T-helper 2 cell treated with Interferon-gamma antibody and Interleukin-4, amounts not matched to agents 5 μg/mL and 100 μg/mL, for 36 hours (primary cell): ENCODE measurements around the gene ABHD18.
"Not testable (repeated sequence)": the region's sequence is repeated elsewhere in the genome, so short reads cannot be mapped to it uniquely, and the experiment has no call there.

Experiments
- DNase-seq: peaks from one replicate; pipeline ENCODE4 v3.0.0; 2021; ENCODE audit warnings: low spot score
- H3K27ac Mint-ChIP-seq: one replicate; pipeline ENCODE4 v1.8.0; 2021; ENCODE audit warnings: mild to moderate bottlenecking, mixed read lengths
- H3K27me3 Mint-ChIP-seq: one replicate; pipeline ENCODE4 v1.8.0; 2021; ENCODE audit warnings: low read depth, mixed read lengths
- H3K36me3 Mint-ChIP-seq: one replicate; pipeline ENCODE4 v1.8.0; 2021; ENCODE audit warnings: low read depth, mixed read lengths
- H3K4me1 Mint-ChIP-seq: one replicate; pipeline ENCODE4 v1.8.0; 2021; ENCODE audit warnings: low read depth, mixed read lengths
- H3K4me3 Mint-ChIP-seq: one replicate; pipeline ENCODE4 v1.8.0; 2022; ENCODE audit warnings: mild to moderate bottlenecking, moderate library complexity, mixed read lengths
- H3K9me3 Mint-ChIP-seq: one replicate; pipeline ENCODE4 v1.8.0; 2021; ENCODE audit warnings: mixed read lengths

The ABHD18 gene

GRCh38 chr4:127967141-127967775 is 2.1 kb downstream of the ABHD18 start:
- Mint-ChIP-seq H3K9me3 (no peaks in the 10 kb centered on the region), H3K36me3 (peaks cover 15% of the 10 kb centered on the region), H3K4me3 (peak overlapping the region; percentile 60), H3K27me3 (no peaks in the 10 kb centered on the region), H3K4me1 (peaks cover 30% of the 10 kb centered on the region), H3K27ac (peak overlapping the region; percentile 75)
- DNase-seq, result no peak

- peaks cover 19% of the 10 kb centered on the region for H3K36me3 Mint-ChIP-seq
- H3K27ac Mint-ChIP-seq, result peak overlapping the region; percentile 8
- DNase-seq, result no peak
- H3K27me3 Mint-ChIP-seq, result no peaks in the 10 kb centered on the region
- no peaks in the 10 kb centered on the region for H3K9me3 Mint-ChIP-seq
- H3K4me1 Mint-ChIP-seq, result peaks cover 21% of the 10 kb centered on the region
- H3K4me3 Mint-ChIP-seq, result peak overlapping the region; percentile 49
These were observed 3.4 kb downstream of the ABHD18 start for GRCh38 chr4:127968586-127968985.

DNA sequence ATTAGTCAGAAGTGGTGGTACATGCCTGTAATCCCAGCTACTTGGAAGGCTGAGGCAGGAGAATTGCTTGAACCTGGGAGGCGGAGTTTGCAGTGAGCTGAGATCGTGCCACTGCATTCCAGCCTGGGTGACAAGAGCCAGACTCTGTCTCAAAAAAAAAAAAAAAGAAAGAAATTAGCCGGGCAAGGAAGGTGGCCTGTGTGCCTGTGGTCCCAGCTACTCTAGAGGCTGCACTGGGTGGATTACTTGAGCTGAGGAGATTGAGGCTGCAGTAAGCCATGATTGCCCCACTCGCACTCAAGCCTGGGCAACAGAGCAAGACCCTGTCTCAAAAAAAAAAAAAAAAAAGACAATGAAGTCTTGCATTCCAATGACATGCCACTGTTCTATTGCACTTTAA is 5.7 kb downstream of the ABHD18 start:
- H3K27ac Mint-ChIP-seq, H3K4me3 Mint-ChIP-seq: not testable (repeated sequence)

DNA sequence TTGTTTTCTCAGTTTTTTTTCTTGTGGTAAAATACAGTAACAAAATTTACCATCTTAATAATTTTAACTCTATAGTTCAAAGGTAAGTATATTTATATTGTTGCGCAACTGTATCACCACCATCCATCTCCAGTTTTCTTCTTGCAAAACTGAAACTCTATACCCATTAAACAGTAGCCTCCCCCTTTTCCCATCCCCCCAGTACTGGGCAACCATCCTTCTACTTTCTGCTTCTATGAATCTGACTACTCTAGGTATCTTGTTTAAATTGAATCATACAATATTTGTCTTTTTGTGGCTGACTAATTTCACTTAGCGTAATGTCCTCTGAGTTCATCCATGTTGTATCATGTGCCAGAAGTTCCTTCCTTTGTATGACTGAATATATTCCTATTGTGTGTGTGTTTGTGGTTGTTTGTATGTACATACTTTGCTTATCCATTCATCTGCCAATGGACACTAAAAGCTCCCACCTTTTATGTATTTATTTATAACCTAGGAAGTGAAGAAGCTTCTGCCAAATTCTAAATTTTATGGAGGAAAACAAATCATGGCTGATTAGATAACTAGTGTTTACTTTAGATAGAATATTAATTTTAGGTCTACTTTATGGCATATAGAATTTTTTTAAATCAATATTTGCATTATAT is 10.0 kb downstream of the ABHD18 start:
- Mint-ChIP-seq H3K36me3 (peaks cover 33% of the 10 kb centered on the region), H3K27me3 (no peaks in the 10 kb centered on the region), H3K27ac (no peak overlapping the region), H3K4me1 (peaks cover 5% of the 10 kb centered on the region), H3K9me3 (no peaks in the 10 kb centered on the region), H3K4me3 (no peak overlapping the region)
- no peak for DNase-seq

More for the DNA sequence above, 5.7 kb downstream of the ABHD18 start:
- H3K36me3 Mint-ChIP-seq, result peaks cover 29% of the 10 kb centered on the region
- not testable (repeated sequence) for H3K9me3 Mint-ChIP-seq, H3K27me3 Mint-ChIP-seq, DNase-seq
- peaks cover 23% of the 10 kb centered on the region for H3K4me1 Mint-ChIP-seq

DNA sequence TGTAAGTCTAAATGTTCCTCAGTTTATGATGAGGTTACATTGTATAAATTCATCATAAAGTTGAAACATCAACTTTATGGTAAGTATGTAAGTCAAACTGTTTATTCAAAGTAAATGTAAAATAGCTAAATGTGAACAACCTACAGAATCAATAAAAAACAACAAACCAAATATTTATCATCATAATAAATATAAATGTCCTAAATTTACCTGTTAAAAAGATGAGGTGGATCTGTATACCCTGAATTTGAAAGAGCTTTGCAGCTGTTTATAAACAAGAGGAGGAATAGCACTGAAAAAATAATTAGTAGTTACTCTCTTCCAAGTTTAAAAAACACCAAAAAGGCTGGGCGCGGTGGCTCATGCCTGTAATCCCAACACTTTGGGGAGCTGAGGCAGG is 13.7 kb downstream of the ABHD18 start:
- Mint-ChIP-seq H3K9me3 (no peaks in the 10 kb centered on the region), H3K4me3 (no peak overlapping the region), H3K4me1 (peaks cover 5% of the 10 kb centered on the region), H3K27me3 (no peaks in the 10 kb centered on the region), H3K27ac (no peak overlapping the region), H3K36me3 (peaks cover 29% of the 10 kb centered on the region)
- DNase-seq, result no peak

GRCh38 chr4:127982445-127982844 is 17.2 kb downstream of the ABHD18 start:
- Mint-ChIP-seq H3K9me3 (no peaks in the 10 kb centered on the region), H3K27ac (no peak overlapping the region), H3K4me1 (no peaks in the 10 kb centered on the region), H3K27me3 (no peaks in the 10 kb centered on the region), H3K36me3 (peaks cover 26% of the 10 kb centered on the region), H3K4me3 (no peak overlapping the region)
- no peak for DNase-seq

GRCh38 chr4:127985989-127986388 is 20.8 kb downstream of the ABHD18 start:
- H3K36me3 Mint-ChIP-seq, result peaks cover 17% of the 10 kb centered on the region
- H3K9me3 Mint-ChIP-seq, result no peaks in the 10 kb centered on the region
- H3K4me3 Mint-ChIP-seq, result no peak overlapping the region
- H3K4me1 Mint-ChIP-seq, result no peaks in the 10 kb centered on the region
- no peak overlapping the region for H3K27ac Mint-ChIP-seq
- no peak for DNase-seq
- no peaks in the 10 kb centered on the region for H3K27me3 Mint-ChIP-seq

DNA sequence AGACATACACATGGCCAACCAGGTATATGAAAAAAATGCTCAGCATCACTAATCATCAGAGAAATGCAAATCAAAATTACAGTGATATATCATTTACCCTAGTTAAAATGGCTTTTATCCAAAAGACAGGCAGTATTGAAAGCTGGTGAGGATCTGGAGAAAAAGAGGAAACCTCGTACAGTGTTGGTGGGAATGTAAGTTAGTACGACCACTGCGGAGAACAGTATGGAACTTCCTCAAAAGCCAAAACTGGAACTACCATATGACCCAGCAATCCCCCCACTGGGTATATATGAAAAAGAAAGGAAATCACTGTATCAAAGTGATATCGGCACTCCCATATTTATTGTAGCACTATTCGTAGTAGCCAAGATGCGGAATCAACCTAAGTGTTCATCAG is 23.4 kb downstream of the ABHD18 start:
- no peak overlapping the region for H3K27ac Mint-ChIP-seq
- DNase-seq, result no peak
- H3K9me3 Mint-ChIP-seq, result no peaks in the 10 kb centered on the region
- no peaks in the 10 kb centered on the region for H3K27me3 Mint-ChIP-seq
- H3K36me3 Mint-ChIP-seq, result peaks cover 23% of the 10 kb centered on the region
- no peak overlapping the region for H3K4me3 Mint-ChIP-seq
- peaks cover 6% of the 10 kb centered on the region for H3K4me1 Mint-ChIP-seq

DNA sequence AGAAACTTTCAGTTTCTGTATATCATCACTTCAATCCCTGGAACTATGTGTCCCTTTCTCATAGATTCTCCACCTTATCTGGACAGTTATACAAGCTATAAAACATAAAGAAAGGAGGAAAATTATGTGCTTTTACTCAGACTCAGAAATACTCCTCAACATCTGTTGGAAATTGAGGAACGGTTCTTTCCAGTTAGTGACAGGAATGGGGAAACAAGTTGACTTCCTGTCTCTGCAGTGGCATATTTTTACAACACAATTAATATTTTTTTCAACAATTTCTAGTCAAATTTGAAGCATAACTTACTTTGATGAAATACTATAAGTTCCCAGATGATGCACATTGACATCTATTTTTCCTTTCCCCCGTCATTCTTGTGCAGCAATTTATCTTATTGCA is 27.9 kb downstream of the ABHD18 start:
- peaks cover 39% of the 10 kb centered on the region for H3K36me3 Mint-ChIP-seq
- H3K4me3 Mint-ChIP-seq, result peak overlapping the region; percentile 33
- H3K27ac Mint-ChIP-seq, result no peak overlapping the region
- peaks cover 7% of the 10 kb centered on the region for H3K9me3 Mint-ChIP-seq
- H3K27me3 Mint-ChIP-seq, result no peaks in the 10 kb centered on the region
- DNase-seq, result no peak
- peaks cover 8% of the 10 kb centered on the region for H3K4me1 Mint-ChIP-seq

GRCh38 chr4:127995776-127996175 is 30.6 kb downstream of the ABHD18 start:
- H3K4me3 Mint-ChIP-seq, result no peak overlapping the region
- H3K27ac Mint-ChIP-seq, result no peak overlapping the region
- peaks cover 11% of the 10 kb centered on the region for H3K4me1 Mint-ChIP-seq
- H3K9me3 Mint-ChIP-seq, result peaks cover 20% of the 10 kb centered on the region
- H3K27me3 Mint-ChIP-seq, result no peaks in the 10 kb centered on the region
- no peak for DNase-seq
- H3K36me3 Mint-ChIP-seq, result peaks cover 52% of the 10 kb centered on the region

GRCh38 chr4:127996521-127996920 is 31.3 kb downstream of the ABHD18 start:
- H3K27me3 Mint-ChIP-seq, H3K4me3 Mint-ChIP-seq, DNase-seq, H3K27ac Mint-ChIP-seq: not testable (repeated sequence)
- Mint-ChIP-seq H3K9me3 (peaks cover 24% of the 10 kb centered on the region), H3K36me3 (peaks cover 60% of the 10 kb centered on the region), H3K4me1 (peaks cover 18% of the 10 kb centered on the region)

DNA sequence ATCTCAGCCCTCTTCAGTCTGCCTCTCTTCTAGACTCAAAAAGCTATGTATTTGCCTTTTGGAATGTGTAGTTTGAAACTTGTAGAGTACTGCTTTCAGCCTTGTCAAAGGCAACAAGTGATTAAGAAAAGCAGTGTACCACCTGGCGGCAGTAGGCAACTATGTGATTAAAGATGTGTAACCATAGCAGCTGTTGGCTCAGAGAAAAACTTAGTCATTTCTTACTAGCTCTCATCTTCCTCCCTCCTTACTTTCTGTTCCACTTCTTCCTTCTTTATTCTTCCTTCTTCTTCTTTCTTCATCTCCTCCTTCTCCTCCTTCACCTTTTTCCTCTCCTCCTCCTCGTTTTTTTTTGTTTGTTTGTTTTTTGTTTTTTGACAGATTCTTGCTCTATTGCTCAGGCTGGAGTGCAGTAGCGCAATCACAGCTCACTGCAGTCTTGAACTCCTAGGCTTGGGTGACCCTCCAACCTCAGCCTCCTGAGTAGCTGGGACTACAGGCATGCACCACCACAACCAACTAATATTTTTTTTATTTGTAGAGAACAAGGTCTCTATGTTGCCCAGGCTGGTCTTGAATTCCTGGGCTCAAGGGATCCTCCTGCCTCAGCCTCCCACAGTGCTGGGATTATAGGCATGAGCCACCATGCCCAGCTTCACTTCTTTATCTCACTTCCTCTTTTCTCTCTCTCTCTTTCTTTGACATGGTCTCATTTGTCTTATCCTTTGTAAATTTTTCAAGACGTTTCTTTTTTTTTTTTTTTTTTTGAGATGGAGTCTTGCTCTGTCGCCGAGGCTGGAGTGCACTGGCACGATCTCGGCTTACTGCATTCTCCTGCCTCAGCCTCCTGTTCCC is 32.6 kb downstream of the ABHD18 start:
- DNase-seq, result peak; percentile 16
- Mint-ChIP-seq H3K36me3 (peaks cover 63% of the 10 kb centered on the region), H3K9me3 (peaks cover 24% of the 10 kb centered on the region), H3K27me3 (no peaks in the 10 kb centered on the region), H3K4me1 (peaks cover 21% of the 10 kb centered on the region), H3K4me3 (no peak overlapping the region), H3K27ac (peak overlapping the region; percentile 7)

GRCh38 chr4:128006592-128006991 is 41.4 kb downstream of the ABHD18 start:
- DNase-seq, result no peak
- Mint-ChIP-seq H3K9me3 (no peaks in the 10 kb centered on the region), H3K27ac (no peak overlapping the region), H3K27me3 (no peaks in the 10 kb centered on the region), H3K4me3 (no peak overlapping the region), H3K4me1 (peaks cover 4% of the 10 kb centered on the region), H3K36me3 (peaks cover 19% of the 10 kb centered on the region)

DNA sequence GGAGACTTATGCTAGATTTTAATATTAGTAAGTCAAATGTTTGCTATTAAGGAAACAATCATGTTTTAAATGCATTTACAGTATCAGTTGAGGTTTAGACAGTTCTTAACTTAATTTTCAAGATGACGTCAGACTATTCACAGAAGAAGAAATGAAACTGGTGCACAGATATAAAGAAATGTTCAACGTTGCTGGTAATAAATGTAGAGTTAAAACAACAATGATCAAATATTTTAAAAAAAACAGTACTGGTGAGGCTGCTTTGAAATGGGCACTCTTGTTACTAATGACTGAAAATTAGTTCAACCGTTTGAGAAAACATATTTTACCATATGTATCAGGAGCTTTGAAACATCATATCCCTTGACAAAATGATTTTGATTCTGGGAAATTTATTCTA is 44.2 kb downstream of the ABHD18 start:
- H3K27ac Mint-ChIP-seq, result no peak overlapping the region
- H3K27me3 Mint-ChIP-seq, result no peaks in the 10 kb centered on the region
- no peak overlapping the region for H3K4me3 Mint-ChIP-seq
- H3K36me3 Mint-ChIP-seq, result peaks cover 23% of the 10 kb centered on the region
- DNase-seq, result no peak
- peaks cover 2% of the 10 kb centered on the region for H3K4me1 Mint-ChIP-seq
- H3K9me3 Mint-ChIP-seq, result no peaks in the 10 kb centered on the region
